Measurements from ENCODE around the gene FOXO3.
"Not testable (repeated sequence)": the region's sequence is repeated elsewhere in the genome, so short reads cannot be mapped to it uniquely, and the experiment has no call there.

The FOXO3 gene

GRCh38 chr6:108660251-108660650, 99.5 kb downstream of the FOXO3 start:
- TF ChIP-seq CTCF (IDR thresholded peaks at IDR 0.05; ENCODE audit: low read depth, low read length), result no peak
- DNase-seq, result no peak
- Histone ChIP-seq H3K27ac (no peak overlapping the region), H3K27me3 (ENCODE audit: insufficient read depth, low read depth, severe bottlenecking) (no peaks in the 10 kb centered on the region), H3K36me3 (peaks cover 4% of the 10 kb centered on the region; the same call in 1 of the 2 replicates), H3K4me3 (ENCODE audit: low read depth, low read length) (no peak overlapping the region), H3K9me3 (ENCODE audit: severe bottlenecking) (no peaks in the 10 kb centered on the region)

GRCh38 chr6:108661430-108661829, 100.7 kb downstream of the FOXO3 start:
- Histone ChIP-seq H3K36me3 (peaks cover 4% of the 10 kb centered on the region; the same call in 1 of the 2 replicates), H3K27ac (no peak overlapping the region), H3K4me3 (ENCODE audit: low read depth, low read length) (no peak overlapping the region), H3K27me3 (ENCODE audit: insufficient read depth, low read depth, severe bottlenecking) (no peaks in the 10 kb centered on the region), H3K9me3 (ENCODE audit: severe bottlenecking) (no peaks in the 10 kb centered on the region)
- TF ChIP-seq CTCF (IDR thresholded peaks at IDR 0.05; ENCODE audit: low read depth, low read length), result no peak
- no peak for DNase-seq

GRCh38 chr6:108661982-108662381, 101.3 kb downstream of the FOXO3 start:
- no peak overlapping the region for H3K27ac ChIP-seq
- H3K9me3 ChIP-seq (ENCODE audit: severe bottlenecking), result no peaks in the 10 kb centered on the region
- H3K4me3 ChIP-seq (ENCODE audit: low read depth, low read length), result no peak overlapping the region
- H3K36me3 ChIP-seq, result peaks cover 4% of the 10 kb centered on the region; the same call in 1 of the 2 replicates
- H3K27me3 ChIP-seq (ENCODE audit: insufficient read depth, low read depth, severe bottlenecking), result no peaks in the 10 kb centered on the region
- no peak for DNase-seq
- TF ChIP-seq CTCF (IDR thresholded peaks at IDR 0.05; ENCODE audit: low read depth, low read length), result no peak

GRCh38 chr6:108662702-108663101, 102.0 kb downstream of the FOXO3 start:
- Histone ChIP-seq H3K9me3 (ENCODE audit: severe bottlenecking) (no peaks in the 10 kb centered on the region), H3K36me3 (peaks cover 4% of the 10 kb centered on the region; the same call in 1 of the 2 replicates), H3K27ac (no peak overlapping the region), H3K27me3 (ENCODE audit: insufficient read depth, low read depth, severe bottlenecking) (no peaks in the 10 kb centered on the region), H3K4me3 (ENCODE audit: low read depth, low read length) (no peak overlapping the region)
- no peak for DNase-seq
- no peak for TF ChIP-seq CTCF (IDR thresholded peaks at IDR 0.05; ENCODE audit: low read depth, low read length)

- H3K27me3 ChIP-seq (ENCODE audit: insufficient read depth, low read depth, severe bottlenecking); H3K36me3 ChIP-seq; DNase-seq: not testable (repeated sequence)
Measured at GRCh38 chr6:108663494-108664064, 102.9 kb downstream of the FOXO3 start.

GRCh38 chr6:108665495-108666196, 104.9 kb downstream of the FOXO3 start:
- TF ChIP-seq CTCF (IDR thresholded peaks at IDR 0.05; ENCODE audit: low read depth, low read length), result no peak
- H3K27ac ChIP-seq, result no peak overlapping the region
- H3K9me3 ChIP-seq (ENCODE audit: severe bottlenecking), result no peaks in the 10 kb centered on the region
- H3K4me3 ChIP-seq (ENCODE audit: low read depth, low read length), result no peak overlapping the region
- no peaks in the 10 kb centered on the region for H3K27me3 ChIP-seq (ENCODE audit: insufficient read depth, low read depth, severe bottlenecking)
- no peak for DNase-seq
- peaks cover 4% of the 10 kb centered on the region; the same call in 1 of the 2 replicates for H3K36me3 ChIP-seq

More at GRCh38 chr6:108663494-108664064, 102.9 kb downstream of the FOXO3 start:
- not testable (repeated sequence) for H3K4me3 ChIP-seq (ENCODE audit: low read depth, low read length); H3K27ac ChIP-seq; H3K9me3 ChIP-seq (ENCODE audit: severe bottlenecking)
